Inflammatory macrophage treated with lipopolysaccharide for 4 hours (primary cell): ENCODE data around the gene RFPL1.

Experiments used
- DNase-seq: peaks from one replicate; pipeline ENCODE4 v3.0.0-alpha.2; 2020

RFPL1 gene

DNA sequence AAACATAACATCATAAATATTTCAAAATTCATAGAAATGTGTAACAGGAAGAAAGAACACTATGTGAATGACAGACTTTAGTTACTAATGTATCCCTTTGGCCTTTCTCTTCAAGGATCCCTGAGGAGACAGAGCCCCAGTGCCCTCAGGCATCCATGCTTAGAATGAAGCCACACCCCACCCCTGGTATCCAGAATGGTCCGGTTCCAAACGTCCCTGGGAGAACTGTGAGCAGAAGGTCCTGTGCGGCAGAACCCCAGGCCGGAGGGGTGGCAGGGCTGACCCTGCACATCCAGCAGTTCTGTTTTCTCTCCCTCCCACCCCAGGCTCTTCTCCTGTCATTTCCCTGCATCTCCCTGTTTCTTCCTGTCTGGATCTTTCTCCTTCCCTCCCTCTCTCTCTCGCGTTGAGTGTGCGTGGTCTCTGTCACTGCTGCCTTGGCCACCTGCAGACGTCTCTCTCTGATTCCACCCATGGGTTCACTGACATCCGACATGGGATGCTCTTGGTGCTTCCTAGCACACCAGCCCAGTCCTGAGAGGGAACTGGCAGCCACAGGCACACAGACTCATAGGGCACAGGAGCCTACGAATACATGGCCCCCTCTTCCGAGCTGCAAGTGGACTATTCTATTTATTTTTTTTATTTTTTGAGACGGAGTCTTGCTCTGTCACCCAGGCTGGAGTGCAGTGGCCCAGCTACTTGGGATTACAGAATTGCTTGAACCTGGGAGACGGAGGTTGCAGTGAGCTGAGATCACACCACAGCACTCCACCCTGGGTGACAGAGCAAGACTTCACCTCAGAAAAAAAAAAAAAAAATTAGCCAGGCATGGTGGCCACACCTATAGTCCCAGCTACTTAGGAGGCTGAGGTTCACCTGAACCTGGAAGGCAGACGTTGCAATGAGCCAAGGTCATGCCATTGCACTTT is 5.7 kb downstream of the RFPL1 start:
- no peak for DNase-seq

DNA sequence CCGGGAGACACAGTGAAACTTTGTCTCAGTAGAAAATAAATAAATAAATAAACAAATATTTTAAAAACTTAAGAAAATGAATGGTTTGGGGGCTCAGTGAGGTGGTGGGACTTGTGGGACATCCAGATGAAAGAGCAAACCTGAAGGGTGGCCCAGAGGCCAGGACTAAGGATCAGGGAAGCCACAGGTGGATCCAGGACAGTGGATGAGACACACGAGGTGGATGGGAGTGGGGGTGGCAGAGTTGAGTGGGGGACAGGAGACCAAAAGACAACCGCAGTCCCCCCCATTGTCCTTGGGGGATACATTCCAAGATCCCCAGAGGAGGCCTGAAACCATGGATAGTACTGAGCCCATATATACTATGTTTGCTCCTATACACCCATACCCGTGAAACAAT is 7.1 kb downstream of the RFPL1 start:
- DNase-seq, result no peak

DNA sequence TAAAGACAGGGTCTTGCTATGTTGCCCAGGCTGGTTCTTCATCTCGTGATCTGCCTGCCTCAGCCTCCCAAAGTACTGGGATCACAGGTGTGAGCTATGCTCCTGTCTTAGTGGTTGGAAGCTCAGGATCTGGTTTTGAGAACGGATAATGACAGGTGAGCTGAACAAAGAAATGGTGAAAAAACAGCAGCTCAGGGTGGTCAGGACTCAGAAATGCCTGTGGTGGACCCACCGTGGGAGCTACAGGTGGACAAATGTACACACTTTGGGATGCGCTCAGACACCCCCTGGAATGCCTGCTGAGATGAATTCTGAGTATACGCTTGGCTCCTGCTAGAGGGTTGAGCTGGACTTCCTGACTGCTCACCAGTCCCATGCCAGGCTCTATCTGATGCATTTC is 9.5 kb downstream of the RFPL1 start:
- DNase-seq, result no peak

DNA sequence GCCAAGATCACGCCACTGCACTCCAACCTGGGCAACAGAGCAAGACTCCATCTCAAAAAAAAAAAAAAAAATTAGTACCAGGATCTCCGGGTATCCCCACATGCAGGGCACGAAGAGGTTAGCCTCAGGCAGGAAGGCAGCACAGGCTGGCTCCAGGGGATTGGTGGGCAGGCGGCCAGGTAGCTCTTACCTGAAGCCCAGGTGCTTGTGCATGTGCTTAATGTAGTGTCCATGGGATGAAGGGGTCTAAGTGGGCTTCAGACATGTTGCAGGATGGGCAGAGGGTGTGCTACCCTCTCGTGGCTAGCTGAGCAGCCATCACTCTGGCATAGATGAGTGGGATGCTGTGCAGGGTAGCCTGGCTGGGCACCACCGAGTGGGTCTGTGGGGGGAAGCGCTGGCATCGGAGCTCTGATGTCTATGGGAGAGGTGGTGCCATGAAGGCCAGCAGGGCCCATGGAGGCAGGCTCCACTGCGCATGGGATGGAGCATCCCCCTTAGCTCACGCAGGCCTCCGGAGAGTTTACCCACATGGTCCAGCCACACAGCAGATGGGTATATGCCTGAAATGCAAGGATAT is 11.0 kb downstream of the RFPL1 start:
- no peak for DNase-seq

DNA sequence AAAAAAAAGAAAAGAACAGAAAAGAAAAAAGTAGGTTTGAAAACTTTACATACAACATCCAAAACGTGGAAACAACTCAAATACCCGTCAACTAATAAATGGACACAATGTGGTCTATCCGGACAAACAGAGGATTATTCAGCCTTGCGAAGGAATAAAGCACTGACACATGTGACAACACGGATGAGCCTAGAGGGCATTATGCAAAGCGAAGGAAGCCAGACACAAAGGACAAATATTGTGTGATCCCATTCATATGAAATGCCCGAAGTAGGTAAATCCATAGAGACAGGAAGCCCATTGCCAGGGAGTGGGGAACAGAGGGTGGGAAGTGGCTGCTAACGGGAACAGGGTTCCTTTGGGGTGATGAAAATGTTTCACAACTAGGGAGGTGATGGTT is 11.8 kb downstream of the RFPL1 start:
- DNase-seq, result no peak

DNA sequence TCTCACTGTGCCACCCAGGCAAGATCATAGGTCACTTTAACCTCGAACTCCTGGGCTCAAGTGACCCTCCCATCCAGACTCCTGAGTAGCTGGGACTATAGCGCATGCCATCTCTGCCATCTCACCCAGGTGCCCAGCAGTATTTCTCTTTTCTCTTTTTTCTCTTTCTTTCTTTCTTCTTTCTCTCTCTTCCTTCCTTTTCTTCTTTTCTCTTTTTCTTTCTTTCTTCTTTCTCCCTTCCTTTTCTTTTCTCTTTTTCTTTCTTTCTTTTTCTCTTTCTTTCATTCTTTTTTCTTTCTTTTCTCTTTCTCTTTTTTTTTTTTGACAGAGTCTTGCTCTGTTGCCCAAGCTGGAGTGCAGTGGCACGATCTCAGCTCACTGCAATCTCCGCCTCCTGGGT is 13.5 kb downstream of the RFPL1 start:
- no peak for DNase-seq

DNA sequence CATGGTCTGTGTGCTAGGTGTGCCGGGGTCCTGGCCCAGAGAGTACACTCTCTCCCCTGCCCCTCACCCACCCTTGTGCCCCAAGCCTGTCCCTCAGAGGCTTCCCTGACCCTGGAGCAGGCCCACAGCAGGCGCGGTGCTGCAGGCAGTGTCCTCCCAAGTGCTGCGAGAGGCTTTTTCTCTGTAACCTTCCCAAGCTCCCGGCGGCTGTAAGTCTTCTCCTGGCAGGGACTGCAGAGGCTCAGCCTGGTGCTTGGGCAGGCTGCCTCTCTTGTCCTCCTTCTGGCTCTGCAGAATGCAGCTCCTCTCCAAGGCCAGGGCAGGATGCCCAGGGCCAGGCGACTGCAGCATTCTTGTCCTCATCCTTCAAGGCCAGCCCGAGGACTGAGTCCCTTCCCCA is 15.9 kb downstream of the RFPL1 start:
- DNase-seq, result no peak

DNA sequence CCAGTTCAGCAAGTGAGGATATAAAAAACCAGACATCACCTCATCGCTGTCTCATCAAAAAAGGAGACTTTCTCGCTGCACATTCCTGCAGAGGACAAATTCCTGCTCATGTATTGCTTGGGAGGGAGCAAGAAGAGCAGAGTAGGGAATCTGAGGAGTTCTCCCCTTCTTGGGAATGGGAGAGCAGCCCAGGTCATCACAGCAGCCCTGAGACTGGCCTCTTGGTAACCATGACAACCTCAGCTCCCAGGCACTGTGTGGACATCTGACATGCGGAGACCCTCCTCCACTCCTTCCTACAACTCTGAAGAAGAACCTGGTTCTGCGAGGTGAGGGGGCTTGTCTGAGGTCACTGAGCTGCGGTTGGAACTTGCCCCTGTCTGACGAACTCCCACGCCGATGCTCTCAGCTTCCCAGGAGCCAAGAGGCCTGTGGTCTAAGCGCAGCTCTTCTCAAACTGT is 17.9 kb downstream of the RFPL1 start:
- DNase-seq, result no peak

DNA sequence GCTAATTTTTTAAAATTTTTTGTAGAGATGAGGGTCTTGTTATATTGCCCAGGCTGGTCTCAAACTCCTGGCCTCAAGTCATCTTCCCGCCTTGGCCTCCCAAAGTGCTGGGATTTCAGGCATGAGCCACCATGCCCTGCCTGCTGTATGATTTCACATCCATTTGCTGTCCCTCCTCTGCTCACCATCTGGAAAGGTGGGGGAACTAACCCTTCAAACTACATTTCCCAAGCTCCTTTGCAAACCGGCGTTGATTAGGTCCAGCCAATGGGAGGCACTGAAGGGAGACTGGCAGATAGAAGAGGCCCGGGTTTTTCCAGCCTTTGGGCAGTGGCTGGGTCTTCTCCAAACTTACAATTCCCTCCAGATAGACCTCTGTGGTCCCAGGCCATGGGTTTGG is 19.3 kb downstream of the RFPL1 start:
- peak; percentile 47 for DNase-seq

DNA sequence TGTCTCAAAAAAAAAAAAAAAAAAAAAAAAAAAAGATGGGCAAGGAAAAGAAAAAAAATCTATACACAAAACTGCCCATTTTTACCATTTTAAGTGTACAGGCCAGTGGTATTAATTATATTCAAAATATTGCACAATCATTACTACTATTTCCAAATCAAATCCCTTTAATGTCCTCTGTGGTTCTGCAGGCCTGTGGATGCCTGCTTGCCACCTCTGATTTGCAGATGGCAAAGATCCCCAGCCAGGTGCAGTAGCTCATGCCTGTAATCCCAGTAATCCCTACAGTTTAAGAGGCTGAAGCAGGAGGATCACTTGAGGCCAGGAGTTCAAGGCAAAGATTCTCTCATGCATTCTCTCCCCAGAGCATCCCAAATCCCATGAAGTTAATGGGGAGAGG is 20.2 kb downstream of the RFPL1 start:
- no peak for DNase-seq

DNA sequence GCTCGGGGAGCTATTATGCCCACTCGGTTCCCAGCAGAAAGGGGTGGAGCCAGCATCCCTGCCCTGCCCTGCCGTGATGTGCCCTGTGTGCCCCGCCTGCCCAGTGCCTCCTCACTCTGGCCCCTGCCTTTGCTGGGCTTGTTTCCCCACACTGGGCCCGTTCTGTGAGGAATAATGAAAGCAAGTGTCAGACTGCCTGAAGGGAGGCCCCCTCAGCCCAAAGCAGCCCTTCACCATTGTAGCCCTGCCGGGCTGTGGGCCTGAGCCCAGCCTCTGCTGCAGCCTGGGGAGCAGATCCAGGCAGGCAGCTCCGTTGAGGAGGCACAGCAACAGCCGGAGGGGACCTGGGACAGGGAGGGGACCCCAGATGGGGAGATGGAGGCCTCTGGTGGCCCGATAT is 21.4 kb downstream of the RFPL1 start:
- DNase-seq, result no peak

DNA sequence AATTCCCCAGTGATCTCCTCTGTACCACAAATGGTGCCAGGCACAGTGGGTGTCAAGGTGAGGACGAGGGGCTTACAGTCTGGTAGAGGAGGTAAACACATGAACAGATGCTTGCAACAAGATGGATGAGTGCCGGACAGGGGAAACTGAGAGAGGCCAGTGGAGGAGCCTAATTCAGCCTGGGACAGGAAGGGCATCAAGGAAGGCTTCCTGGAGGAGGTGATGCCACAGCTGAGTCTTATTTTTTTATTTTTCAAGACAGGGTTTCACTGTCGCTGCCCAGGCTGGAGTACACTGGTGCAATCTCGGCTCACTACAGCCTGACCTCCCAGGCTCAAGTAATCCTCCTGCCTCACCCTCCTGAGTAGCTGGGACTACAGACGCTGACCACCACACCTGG is 22.9 kb downstream of the RFPL1 start:
- DNase-seq, result no peak

DNA sequence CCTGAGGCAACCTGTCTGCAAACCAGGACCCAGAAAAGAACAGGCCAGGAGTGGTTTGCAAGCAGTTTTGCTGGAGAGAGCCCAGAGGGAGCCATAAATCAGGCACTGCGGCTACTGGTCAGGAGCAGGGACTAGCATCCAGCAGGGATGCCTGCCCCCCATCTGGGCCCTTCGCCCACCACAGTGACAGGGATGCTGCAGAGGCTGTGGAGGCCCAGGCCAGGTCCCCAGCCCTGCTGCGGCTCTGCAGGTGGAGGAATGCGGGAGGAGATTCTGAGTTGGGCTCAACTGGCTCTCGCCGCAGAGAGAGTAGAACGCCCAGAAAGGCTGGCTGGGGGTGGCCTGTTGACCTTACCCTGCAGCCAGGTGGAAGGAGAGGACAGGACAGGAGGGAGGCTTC is 25.2 kb downstream of the RFPL1 start:
- DNase-seq, result no peak

DNA sequence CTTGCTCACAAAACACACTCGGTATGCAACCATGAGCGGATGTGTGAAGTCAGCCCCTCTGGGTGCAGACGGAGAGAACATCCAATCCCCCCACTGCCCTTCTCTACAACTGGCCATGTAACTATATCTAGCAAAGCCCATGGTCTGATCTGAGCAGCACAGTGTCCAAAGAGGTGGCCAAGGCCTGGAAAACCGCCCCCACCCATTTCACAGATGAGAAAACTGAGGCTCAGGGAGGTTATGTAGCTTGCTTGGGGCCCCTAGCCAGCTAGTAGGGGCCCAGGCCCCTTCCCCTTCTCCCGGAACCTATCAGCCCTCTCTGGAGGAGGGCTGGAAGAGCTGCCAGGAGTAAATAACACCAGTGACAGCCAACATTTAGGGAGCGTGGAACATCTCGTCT is 26.2 kb downstream of the RFPL1 start:
- no peak for DNase-seq

DNA sequence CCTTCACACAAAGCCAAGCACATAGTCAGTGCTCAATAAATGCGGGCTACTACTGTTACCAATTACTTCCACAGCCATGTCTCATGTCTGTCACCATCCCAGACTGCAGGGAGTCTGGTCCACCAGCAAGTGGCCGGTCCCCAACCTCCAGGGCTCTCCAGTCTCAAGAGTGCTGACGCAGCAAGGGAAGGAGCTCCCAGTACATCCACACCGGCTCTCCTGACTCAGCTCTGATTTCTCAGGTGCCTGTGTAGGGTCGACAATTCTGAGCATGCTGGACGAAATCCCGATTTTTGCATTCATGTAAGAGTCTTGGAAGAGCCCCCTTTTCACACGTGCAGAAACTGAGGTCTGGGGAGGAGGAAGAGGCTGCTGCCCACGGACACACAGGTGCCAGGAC is 31.4 kb downstream of the RFPL1 start:
- DNase-seq, result no peak

DNA sequence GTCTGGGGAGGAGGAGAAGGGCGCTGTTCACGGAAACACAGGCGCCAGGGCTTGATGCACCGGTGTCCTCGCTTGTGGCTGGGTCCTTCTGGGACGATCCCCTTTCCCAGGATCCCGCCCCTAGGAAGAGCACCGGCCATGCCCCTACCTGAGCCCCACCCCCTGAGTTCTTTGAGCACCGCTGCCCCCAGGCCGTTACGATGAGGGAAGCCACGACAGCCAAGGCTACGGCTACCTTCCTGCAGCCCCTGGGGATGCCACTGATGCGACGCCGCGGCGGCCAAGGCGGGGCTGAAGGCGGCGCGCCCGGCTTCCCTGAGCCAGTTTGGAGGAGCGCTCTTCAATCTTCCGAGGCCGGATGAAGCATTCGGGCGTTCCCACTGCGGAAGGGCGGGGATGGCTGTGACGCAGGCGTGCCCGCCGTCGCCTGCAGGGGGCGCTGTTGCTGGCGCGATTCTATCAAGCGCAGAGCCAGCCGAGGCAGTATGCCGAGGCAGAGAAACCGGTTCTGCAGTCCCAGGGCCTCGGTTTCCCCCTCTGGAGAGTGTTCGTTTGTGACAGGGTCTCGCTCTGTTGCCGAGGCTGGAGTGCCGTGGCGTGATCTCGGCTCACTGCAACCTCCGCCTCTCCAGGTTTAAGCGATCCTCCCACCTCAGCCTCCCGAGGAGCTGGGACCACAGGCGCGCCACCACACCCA is 31.9 kb downstream of the RFPL1 start:
- peak; percentile 57 for DNase-seq

DNA sequence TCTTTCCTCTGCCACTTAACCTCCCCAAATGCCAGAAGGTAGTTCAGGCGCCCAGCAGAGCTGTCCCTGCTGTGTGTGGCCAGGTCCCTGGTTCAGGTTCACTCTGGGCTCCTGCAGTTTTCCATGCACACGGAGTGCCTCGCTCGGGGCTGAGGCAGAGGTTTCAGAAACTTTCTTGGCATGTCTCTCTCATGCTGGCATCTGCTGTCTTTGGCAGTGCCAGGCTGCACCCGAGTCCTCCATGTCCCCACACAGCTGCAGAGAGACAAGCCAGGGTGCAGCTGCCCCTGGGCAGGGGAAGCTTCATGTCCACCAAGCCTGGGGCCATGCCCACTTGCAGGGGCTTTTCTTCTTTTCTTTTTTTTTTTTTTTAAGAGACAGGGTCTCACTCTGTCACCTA is 34.6 kb downstream of the RFPL1 start:
- no peak for DNase-seq

DNA sequence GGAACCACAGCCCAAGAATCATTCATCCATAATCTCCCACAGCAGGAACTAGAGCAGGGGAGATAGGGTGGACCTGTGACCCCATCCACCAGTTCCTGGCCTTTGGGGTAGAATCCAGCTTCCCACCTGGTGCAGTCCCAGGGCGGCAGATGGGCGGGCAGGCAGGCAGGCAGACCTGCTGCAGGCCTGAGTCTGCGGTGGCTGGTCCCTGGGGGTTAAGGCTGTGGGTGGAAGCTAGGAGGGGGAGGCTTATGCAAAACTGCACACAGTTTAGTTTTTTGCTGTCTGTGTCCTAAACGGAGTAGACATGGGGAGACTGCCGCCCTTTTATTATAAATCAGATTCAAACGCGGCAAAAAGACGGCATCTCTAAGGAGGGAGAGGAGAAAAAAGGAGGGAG is 37.2 kb downstream of the RFPL1 start:
- no peak for DNase-seq

DNA sequence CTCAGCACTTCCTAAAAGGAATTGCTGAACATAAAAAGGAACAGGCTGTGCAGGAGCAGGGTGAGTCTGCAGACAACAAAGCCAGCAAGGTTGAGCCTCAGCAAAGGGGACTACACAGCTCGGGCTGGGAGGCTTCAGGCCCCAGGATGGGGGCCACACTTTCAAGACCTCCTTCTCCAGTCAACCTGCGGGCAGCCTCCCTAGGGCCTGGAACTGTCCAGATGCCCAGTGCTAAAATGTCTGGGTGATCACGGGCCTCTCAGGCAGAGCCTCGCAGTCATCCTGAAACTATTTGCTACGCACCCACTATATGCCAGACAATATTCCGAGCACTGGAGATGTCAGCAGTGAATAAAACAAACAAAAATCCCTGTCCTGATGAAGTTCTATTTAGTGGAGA is 37.7 kb downstream of the RFPL1 start:
- no peak for DNase-seq

DNA sequence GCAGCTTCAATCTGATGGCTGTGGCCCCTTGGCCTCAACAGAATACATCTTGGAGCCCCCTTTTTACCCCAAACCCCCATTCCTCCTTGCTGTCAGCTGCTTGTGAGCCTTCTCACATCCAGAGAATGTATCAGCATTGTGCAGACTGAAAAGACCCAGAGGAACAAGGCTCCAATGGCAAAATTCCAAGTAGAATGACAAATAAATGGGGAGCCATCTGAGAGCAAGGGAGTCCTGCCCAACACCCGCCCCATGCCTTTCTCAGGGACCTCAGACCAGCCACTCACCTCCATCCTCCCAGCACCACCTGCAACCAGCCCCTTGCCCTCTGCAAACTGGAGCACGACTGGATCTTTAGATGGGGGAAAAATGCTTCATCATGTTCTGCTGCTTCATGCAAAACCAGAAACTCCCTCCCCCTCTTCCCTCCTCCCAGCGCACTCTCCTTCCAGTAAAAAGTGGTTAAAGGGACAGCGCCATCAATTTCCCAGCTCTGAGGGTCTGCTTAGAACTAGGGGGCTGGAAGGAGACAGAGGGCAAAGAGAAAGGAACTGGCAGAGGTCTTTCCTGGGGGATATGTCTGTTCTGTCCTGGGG is 39.4 kb downstream of the RFPL1 start:
- DNase-seq, result peak; percentile 6

DNA sequence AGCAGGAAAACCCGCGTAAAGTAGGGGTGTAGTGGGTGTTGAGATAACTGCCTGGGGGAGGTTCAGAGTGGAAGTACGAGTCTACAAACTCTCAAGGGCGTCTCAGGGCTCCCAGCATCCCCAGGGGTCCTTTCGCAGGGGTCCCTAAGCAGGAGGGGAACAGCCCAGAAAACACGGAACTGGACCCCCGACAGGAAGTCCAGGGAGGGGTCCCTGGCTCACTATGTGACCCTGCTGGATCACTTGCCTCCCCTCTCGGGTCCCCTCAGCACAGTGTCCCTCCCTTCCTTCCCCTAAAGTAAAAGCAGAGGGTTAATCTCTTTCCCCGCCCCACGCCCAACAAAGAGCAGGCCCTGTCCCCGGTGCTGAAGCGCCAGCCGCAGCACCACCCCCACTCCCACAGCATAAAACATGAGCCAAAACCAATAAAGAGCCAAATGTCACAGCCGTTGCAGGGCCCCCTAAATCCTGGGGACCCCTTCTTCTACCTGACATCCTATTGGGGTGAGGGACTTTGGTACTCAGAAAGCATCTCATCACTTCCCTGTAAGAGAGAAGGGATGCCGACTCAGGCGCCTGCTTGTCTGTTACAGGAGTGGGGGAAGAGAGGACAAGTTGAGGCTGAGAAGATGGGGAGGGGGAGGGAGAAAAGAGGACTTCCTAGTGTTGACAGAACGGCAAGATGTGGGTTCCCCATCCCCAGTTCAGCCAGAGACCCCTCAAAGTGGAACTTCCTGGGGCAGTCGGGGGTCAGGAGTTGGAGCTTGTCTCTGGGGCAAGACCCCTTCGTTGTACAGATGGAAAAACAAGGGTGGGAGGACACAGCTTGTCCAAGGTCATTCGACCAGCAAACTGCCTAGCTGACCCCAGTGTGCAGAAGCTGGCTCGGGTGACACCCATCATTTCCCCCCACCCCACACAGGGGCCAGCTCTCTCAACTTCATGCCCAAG is 40.2 kb downstream of the RFPL1 start:
- no peak for DNase-seq
